GM21367 (cell line): ENCODE data around the gene LRP8.
"Not testable (repeated sequence)": the region's sequence is repeated elsewhere in the genome, so short reads cannot be mapped to it uniquely, and the experiment has no call there.

ENCODE experiments used
- ATAC-seq: cut with Tn5 transposase; IDR thresholded peaks from one replicate; pipeline ENCODE4 v1.9.1; 2021; ENCODE audit not compliant: unreplicated experiment

Gene LRP8

GRCh38 chr1:53285969-53286760 is 41.7 kb downstream of the LRP8 start:
- no peak for ATAC-seq

- ATAC-seq = no peak
Measured at GRCh38 chr1:53285546-53285945, 42.3 kb downstream of the LRP8 start.

GRCh38 chr1:53284224-53285020 is 43.4 kb downstream of the LRP8 start:
- ATAC-seq = no peak

- not testable (repeated sequence) for ATAC-seq
Measured at GRCh38 chr1:53283156-53283555, 44.7 kb downstream of the LRP8 start.

- ATAC-seq = no peak
Measured at GRCh38 chr1:53281133-53281532, 46.7 kb downstream of the LRP8 start.

GRCh38 chr1:53280496-53280895 is 47.4 kb downstream of the LRP8 start:
- no peak for ATAC-seq

GRCh38 chr1:53279296-53280200 is 48.3 kb downstream of the LRP8 start:
- ATAC-seq = no peak

GRCh38 chr1:53278298-53278725 is 49.6 kb downstream of the LRP8 start:
- ATAC-seq = peak; percentile 55

GRCh38 chr1:53277326-53277725 is 50.5 kb downstream of the LRP8 start:
- no peak for ATAC-seq

GRCh38 chr1:53276902-53277281 is 51.0 kb downstream of the LRP8 start:
- ATAC-seq = no peak

GRCh38 chr1:53276153-53276901 is 51.5 kb downstream of the LRP8 start:
- no peak for ATAC-seq

GRCh38 chr1:53275566-53275965 is 52.3 kb downstream of the LRP8 start:
- no peak for ATAC-seq

- no peak for ATAC-seq
Measured at GRCh38 chr1:53274541-53275185, 53.2 kb downstream of the LRP8 start.

GRCh38 chr1:53274026-53274425 is 53.8 kb downstream of the LRP8 start:
- ATAC-seq = no peak

- no peak for ATAC-seq
Measured at GRCh38 chr1:53273526-53273925, 54.3 kb downstream of the LRP8 start.

GRCh38 chr1:53272349-53272748 is 55.5 kb downstream of the LRP8 start:
- ATAC-seq = no peak

- no peak for ATAC-seq
Measured at GRCh38 chr1:53271446-53272090, 56.3 kb downstream of the LRP8 start.

- ATAC-seq = no peak
Measured at GRCh38 chr1:53270873-53271272, 57.0 kb downstream of the LRP8 start.

- ATAC-seq = no peak
Measured at GRCh38 chr1:53270107-53270506, 57.8 kb downstream of the LRP8 start.

GRCh38 chr1:53267761-53268160 is 60.1 kb downstream of the LRP8 start:
- ATAC-seq = no peak
